Measurements from ENCODE around the gene CIROP. TPM values are rescaled to one million over a fixed set of nuclear protein-coding genes. Genes with fewer than 3 reads are reported as not detected.

Gene CIROP
- total and polyA plus RNA-seq, 9 of the 15 experiments (the other 6 are each of a cell fraction or from before 2014, with no cell fraction given), result not detected

DNA sequence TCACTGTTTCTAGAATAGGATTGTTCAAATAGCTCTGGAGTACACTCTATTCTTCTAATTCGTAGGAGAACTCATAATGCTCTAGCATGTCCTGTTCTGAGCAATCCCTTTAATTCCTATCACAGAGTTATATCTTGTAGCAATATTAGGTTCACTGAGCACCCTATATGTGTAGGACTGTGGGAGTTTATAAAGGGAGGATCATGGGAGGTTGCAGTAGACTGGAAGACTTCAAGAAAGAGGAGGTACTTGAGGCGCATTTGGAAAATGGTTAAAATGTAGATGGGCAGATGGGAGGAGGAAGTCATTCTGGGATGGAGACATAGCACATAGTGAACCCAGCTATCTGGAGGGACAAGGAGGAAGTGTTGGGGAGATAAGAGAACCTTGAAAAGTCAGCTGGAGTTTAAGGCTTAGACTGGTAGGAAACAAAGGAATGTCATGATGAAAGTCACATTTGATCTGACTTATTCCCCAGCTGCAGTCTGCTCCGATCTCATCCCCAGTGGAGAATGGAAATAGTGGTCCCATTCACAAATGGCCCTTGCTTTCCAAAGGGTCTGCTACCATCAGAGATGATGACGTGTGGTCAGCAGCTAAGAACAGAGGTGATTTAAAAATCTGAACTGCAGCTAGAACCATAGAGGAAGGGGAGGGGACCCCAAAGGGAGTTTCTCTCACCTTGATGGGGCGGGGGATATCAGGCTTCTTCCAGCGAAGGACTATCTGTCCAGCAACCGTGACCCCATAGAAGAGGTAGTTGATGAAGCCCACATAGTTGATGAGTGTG is 24.4 kb upstream of the CIROP start (continued):
- TF ChIP-seq, protein P1, sequence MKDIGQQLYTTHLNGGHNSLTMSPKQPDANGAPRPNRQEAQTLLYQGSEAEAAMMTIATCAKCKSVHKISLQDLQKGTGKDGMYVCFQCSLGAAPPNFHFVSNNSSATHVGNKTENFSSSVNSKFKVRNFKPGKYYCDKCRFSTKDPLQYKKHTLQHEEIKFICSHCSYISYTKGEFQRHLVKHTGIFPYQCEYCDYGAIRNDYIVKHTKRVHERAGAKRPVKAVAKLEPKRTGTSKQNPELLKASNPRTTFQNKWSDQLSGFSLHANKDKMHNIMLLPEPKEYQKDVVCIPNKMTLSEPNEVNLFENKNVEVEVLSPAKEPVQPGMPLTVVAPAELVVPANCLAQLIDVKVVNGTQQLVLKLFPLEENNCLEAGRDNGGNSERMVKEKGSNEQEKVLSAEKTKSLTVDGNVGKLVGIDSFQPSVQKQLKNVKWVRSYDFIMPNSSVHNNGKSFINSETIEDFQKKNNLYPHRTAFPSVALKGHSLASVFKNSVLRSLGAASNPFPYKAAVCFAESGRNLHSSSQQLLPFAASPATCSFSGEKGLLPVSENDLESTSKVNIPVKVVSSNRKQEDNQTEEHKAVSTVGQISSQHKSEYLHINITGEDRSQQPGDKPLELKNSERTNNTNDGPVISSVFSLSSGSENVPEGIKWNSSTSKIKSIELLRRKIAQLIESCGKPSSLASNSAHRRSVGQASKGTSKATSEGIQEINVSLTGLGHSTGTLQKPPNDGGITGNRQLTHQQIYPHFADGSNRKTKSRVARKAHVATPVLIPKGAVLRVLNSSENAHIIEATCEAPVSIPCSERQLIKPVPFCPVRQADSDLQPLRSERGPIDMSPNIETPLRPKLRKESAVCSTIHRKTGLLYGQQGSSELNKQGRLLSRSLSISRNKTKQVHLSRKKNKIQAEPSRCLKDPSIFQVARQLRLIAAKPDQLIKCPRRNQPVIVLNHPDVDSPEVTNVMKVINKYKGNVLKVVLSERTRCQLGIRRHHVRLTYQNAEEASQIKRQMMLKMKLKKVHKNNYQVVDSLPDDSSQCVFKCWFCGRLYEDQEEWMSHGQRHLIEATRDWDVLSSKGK (CRISPR knock-in tag; IDR thresholded peaks at IDR 0.05), result no peak
- TF ChIP-seq, protein P2, sequence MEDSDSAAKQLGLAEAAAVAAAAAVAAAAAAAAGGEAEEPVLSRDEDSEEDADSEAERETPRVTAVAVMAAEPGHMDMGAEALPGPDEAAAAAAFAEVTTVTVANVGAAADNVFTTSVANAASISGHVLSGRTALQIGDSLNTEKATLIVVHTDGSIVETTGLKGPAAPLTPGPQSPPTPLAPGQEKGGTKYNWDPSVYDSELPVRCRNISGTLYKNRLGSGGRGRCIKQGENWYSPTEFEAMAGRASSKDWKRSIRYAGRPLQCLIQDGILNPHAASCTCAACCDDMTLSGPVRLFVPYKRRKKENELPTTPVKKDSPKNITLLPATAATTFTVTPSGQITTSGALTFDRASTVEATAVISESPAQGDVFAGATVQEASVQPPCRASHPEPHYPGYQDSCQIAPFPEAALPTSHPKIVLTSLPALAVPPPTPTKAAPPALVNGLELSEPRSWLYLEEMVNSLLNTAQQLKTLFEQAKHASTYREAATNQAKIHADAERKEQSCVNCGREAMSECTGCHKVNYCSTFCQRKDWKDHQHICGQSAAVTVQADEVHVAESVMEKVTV (CRISPR knock-in tag; IDR thresholded peaks at IDR 0.05), result 0 out of 2 replicates have a peak, but pooled peaks have one; percentile 13
- TF ChIP-seq SMARCC2 (IDR thresholded peaks at IDR 0.05; ENCODE audit: low read depth), result no peak
- peak; percentile 91 for TF ChIP-seq ARID1B (IDR thresholded peaks at IDR 0.05)
- TF ChIP-seq CTBP1 (IDR thresholded peaks at IDR 0.05; ENCODE audit: borderline replicate concordance), result peak; percentile 90
- TF ChIP-seq NELFE (IDR thresholded peaks at IDR 0.05; ENCODE audit: insufficient read depth, insufficient read length), result no peak
- TF ChIP-seq, protein P3, sequence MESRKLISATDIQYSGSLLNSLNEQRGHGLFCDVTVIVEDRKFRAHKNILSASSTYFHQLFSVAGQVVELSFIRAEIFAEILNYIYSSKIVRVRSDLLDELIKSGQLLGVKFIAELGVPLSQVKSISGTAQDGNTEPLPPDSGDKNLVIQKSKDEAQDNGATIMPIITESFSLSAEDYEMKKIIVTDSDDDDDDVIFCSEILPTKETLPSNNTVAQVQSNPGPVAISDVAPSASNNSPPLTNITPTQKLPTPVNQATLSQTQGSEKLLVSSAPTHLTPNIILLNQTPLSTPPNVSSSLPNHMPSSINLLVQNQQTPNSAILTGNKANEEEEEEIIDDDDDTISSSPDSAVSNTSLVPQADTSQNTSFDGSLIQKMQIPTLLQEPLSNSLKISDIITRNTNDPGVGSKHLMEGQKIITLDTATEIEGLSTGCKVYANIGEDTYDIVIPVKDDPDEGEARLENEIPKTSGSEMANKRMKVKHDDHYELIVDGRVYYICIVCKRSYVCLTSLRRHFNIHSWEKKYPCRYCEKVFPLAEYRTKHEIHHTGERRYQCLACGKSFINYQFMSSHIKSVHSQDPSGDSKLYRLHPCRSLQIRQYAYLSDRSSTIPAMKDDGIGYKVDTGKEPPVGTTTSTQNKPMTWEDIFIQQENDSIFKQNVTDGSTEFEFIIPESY (CRISPR knock-in tag; IDR thresholded peaks at IDR 0.05), result no peak
- TF ChIP-seq, protein P4, sequence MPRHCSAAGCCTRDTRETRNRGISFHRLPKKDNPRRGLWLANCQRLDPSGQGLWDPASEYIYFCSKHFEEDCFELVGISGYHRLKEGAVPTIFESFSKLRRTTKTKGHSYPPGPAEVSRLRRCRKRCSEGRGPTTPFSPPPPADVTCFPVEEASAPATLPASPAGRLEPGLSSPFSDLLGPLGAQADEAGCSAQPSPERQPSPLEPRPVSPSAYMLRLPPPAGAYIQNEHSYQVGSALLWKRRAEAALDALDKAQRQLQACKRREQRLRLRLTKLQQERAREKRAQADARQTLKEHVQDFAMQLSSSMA (CRISPR knock-in tag; IDR thresholded peaks at IDR 0.05), result no peak
- 0 out of 2 replicates have a peak, but pooled peaks have one; percentile 10 for TF ChIP-seq GATAD2A (IDR thresholded peaks at IDR 0.05)
- TF ChIP-seq ETV6 (IDR thresholded peaks at IDR 0.05; ENCODE audit: borderline replicate concordance in 1 of 2, low read depth in 2 of 2, low read length in 1 of 2), result peak; percentile 53 to 81; a peak in 3 of 4 replicates
- no peak for TF ChIP-seq ETV6 (CRISPR knock-in tag; IDR thresholded peaks at IDR 0.05; ENCODE audit: borderline replicate concordance)
- TF ChIP-seq ERF (CRISPR knock-in tag; IDR thresholded peaks at IDR 0.05), result no peak
- 0 out of 2 replicates have a peak, but pooled peaks have one; percentile 52 for TF ChIP-seq ELF4 (CRISPR knock-in tag; IDR thresholded peaks at IDR 0.05)
- TF ChIP-seq ZNF644 (tag; IDR thresholded peaks at IDR 0.05; ENCODE audit: low read depth), result 0 out of 2 replicates have a peak, but pooled peaks have one; percentile 36
- TF ChIP-seq SETDB1 (IDR thresholded peaks at IDR 0.05; ENCODE audit: low read length), result no peak
- TF ChIP-seq ZC3H4 (CRISPR knock-in tag; IDR thresholded peaks at IDR 0.05; ENCODE audit: borderline replicate concordance), result no peak
- TF ChIP-seq, protein P5, sequence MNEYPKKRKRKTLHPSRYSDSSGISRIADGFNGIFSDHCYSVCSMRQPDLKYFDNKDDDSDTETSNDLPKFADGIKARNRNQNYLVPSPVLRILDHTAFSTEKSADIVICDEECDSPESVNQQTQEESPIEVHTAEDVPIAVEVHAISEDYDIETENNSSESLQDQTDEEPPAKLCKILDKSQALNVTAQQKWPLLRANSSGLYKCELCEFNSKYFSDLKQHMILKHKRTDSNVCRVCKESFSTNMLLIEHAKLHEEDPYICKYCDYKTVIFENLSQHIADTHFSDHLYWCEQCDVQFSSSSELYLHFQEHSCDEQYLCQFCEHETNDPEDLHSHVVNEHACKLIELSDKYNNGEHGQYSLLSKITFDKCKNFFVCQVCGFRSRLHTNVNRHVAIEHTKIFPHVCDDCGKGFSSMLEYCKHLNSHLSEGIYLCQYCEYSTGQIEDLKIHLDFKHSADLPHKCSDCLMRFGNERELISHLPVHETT (CRISPR knock-in tag; conservative IDR thresholded peaks at IDR 0.05 in 1 of 2, IDR thresholded peaks at IDR 0.05 in 1 of 2), result 0 out of 4 replicates have a peak, but pooled peaks of 1 of the 2 experiments have one; percentile 24
- TF ChIP-seq ZNF551 (CRISPR knock-in tag; IDR thresholded peaks at IDR 0.05), result no peak

All from K562 (cell line).